GM21737 (cell line): ENCODE data around the gene ZCCHC13.
A peak's percentile ranks its signal among the peaks of the same experiment; 100 is the strongest.
"Not testable (repeated sequence)": the region's sequence is repeated elsewhere in the genome, so short reads cannot be mapped to it uniquely, and the experiment has no call there.

Source experiments
- ATAC-seq: cut with Tn5 transposase; IDR thresholded peaks from one replicate; pipeline ENCODE4 v1.9.1; 2021; ENCODE audit warnings: mild to moderate bottlenecking, moderate library complexity; ENCODE audit not compliant: unreplicated experiment

The ZCCHC13 gene

GRCh38 chrX:74319321-74319720, 15.3 kb downstream of the ZCCHC13 start:
- ATAC-seq, result not testable (repeated sequence)

DNA sequence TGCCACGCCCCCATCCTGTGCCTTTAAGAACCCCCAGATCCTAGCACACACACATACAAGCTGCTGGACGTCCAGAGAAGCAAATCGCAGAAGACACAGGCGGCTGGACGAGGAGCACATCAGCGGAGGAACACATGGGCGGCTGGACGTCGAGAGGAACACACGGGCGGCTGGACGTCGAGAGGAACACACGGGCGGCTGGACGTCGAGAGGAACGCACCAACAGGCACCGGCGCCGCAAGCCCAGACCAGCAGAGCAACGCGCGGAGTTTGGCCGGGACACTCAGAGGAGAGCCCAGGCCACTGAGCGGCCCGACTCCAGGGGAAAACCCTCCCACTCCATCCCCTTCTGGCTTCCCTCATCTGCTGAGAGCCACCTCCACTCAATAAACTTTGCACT, 17.2 kb downstream of the ZCCHC13 start:
- no peak for ATAC-seq

GRCh38 chrX:74324131-74324530, 20.2 kb downstream of the ZCCHC13 start:
- ATAC-seq, result no peak

GRCh38 chrX:74325130-74326059, 21.4 kb downstream of the ZCCHC13 start:
- ATAC-seq, result no peak

- no peak for ATAC-seq
Measured at GRCh38 chrX:74338852-74339251, 34.9 kb downstream of the ZCCHC13 start.

- ATAC-seq, result no peak
Measured at GRCh38 chrX:74340051-74340450, 36.1 kb downstream of the ZCCHC13 start.

- not testable (repeated sequence) for ATAC-seq
Measured at GRCh38 chrX:74342211-74342610, 38.2 kb downstream of the ZCCHC13 start.

GRCh38 chrX:74343343-74344279, 39.6 kb downstream of the ZCCHC13 start:
- peak; percentile 86 for ATAC-seq

- no peak for ATAC-seq
Measured at GRCh38 chrX:74344280-74344622, 40.3 kb downstream of the ZCCHC13 start.

DNA sequence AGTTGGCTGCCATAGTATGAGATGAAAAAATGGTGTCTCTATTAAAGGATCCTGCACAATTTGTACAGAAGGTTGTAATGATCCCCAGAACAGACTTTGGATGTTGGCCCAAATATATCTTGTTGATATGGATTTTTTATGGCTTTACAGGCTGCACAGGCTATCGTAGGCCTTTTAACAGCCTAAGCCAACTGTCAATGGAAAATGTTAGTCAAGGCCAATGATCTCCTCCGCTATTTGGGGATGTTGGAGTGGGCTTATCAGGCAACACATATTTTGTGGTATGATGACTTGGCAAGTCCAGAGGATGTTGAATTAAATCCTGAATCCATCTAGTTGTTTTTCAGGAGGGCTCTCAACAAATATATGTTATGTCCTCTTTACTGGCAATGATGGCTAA, 42.1 kb downstream of the ZCCHC13 start:
- ATAC-seq, result no peak

DNA sequence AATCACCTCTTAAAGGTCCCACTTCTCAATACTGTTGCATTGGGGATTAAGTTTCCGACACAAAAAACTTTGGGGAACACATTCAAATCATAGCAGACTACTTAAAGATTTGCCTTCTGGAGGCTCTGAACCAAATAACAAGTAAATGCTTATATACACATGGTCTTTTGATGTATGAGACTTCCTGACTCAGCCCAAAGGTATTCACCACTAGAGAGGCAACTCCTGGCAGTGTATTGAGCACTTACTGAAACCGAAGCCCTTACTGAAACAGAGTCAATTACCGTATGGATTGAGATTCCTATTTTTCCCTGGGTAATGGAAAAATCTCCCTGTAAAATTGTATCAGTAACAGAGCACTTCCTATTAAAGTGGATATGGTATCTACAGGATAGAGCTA, 45.4 kb downstream of the ZCCHC13 start:
- no peak for ATAC-seq

GRCh38 chrX:74351760-74352159, 47.8 kb downstream of the ZCCHC13 start:
- no peak for ATAC-seq

DNA sequence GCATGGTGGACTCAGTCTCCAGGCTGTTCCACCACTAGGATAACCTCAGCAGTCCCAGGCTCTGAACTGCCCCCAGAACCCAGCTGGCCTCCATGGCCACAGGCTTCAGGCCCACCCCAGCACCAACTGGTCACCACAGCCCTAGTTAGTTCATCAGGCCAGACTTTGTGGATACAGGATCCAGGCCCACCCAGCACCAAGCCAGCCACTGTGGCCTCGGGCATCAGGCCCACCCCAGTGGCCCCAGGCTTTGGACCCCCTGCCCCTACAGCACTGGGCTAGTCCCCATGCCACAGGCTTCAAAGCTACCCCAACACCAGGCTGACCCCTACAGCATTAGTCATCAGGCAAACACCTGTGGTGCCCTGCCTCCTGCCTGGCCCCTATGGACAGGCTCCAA, 50.0 kb downstream of the ZCCHC13 start:
- no peak for ATAC-seq
